Fibroblast of gingiva (primary cell): ENCODE data around the gene TRAF4.
"Not testable (repeated sequence)": the region's sequence is repeated elsewhere in the genome, so short reads cannot be mapped to it uniquely, and the experiment has no call there.

Experiments used
- DNase-seq: peaks from one replicate; pipeline ENCODE4 v3.0.0-alpha.2; 2011; ENCODE audit warnings: low read depth

TRAF4 gene

GRCh38 chr17:28733346-28733745 lies 10.5 kb upstream of the TRAF4 start:
- DNase-seq = no peak

- no peak for DNase-seq
These were observed 9.0 kb upstream of the TRAF4 start for GRCh38 chr17:28734712-28735241.

- no peak for DNase-seq
These were observed 8.5 kb upstream of the TRAF4 start for GRCh38 chr17:28735242-28735722.

- not testable (repeated sequence) for DNase-seq
These were observed 7.7 kb upstream of the TRAF4 start for GRCh38 chr17:28735913-28736769.

GRCh38 chr17:28737316-28737715 lies 6.5 kb upstream of the TRAF4 start:
- no peak for DNase-seq

GRCh38 chr17:28737770-28738679 lies 5.8 kb upstream of the TRAF4 start:
- no peak for DNase-seq

- DNase-seq = no peak
These were observed 5.0 kb upstream of the TRAF4 start for GRCh38 chr17:28738680-28739384.

GRCh38 chr17:28740406-28741357 lies 3.1 kb upstream of the TRAF4 start:
- DNase-seq = no peak

GRCh38 chr17:28741358-28742349 lies 2.2 kb upstream of the TRAF4 start:
- no peak for DNase-seq

- DNase-seq = peak; percentile 59
These were observed 527 bp downstream of the TRAF4 start for GRCh38 chr17:28744104-28744971.

GRCh38 chr17:28744972-28745785 lies 1.4 kb downstream of the TRAF4 start:
- DNase-seq = peak; percentile 37

- no peak for DNase-seq
These were observed 2.1 kb downstream of the TRAF4 start for GRCh38 chr17:28745786-28746411.

- DNase-seq = no peak
These were observed 2.8 kb downstream of the TRAF4 start for GRCh38 chr17:28746611-28747050.

GRCh38 chr17:28747051-28747691 lies 3.4 kb downstream of the TRAF4 start:
- DNase-seq = no peak

- no peak for DNase-seq
These were observed 4.3 kb downstream of the TRAF4 start for GRCh38 chr17:28747801-28748750.
